Natural killer cell (primary cell): ENCODE measurements around the gene PARD3B. TPM values are rescaled to one million over a fixed set of nuclear protein-coding genes. Genes with fewer than 3 reads are reported as not detected.

ENCODE experiments used
- ATAC-seq, 3 donors: fragments of 150-1000 bp in 2 of 3; fragments of 200-7000 bp in 1 of 3; cut with Tn5 transposase; 1 replicate in 1 of 3; 2 replicates in 2 of 3; pipeline ENCODE4 v1.10.0; 2021; ENCODE audit warnings: mild to moderate bottlenecking in 2 of 3, moderate library complexity in 2 of 3
- DNase-seq, 2 donors: peaks; one replicate each; pipeline versions ENCODE4 v3.0.0 to v3.0.0-alpha.2; 2013 to 2021; ENCODE audit warnings: mixed read lengths in 1 of 2
- H3K27ac ChIP-seq: one replicate; pipeline ENCODE4 v1.5.1; 2013; ENCODE audit warnings: mild to moderate bottlenecking, low read length
- H3K27me3 ChIP-seq: one replicate; pipeline ENCODE4 v1.6.1; 2013; ENCODE audit warnings: low read length; ENCODE audit not compliant: control insufficient read depth, insufficient read depth
- H3K36me3 ChIP-seq: one replicate; pipeline ENCODE4 v1.6.1; 2013; ENCODE audit warnings: low read length; ENCODE audit not compliant: control insufficient read depth, insufficient read depth
- H3K4me1 ChIP-seq: one replicate; pipeline ENCODE4 v1.6.1; 2013; ENCODE audit warnings: low read length; ENCODE audit not compliant: control insufficient read depth, insufficient read depth
- H3K4me3 ChIP-seq: one replicate; pipeline ENCODE4 v1.5.1; 2013; ENCODE audit warnings: low read length
- H3K9me3 ChIP-seq: one replicate; pipeline ENCODE4 v1.6.1; 2013; ENCODE audit warnings: low read length; ENCODE audit not compliant: control insufficient read depth, insufficient read depth
- H3K27ac Mint-ChIP-seq, 2 donors: one replicate each; pipeline ENCODE4 v1.8.0; 2022; ENCODE audit warnings: mild to moderate bottlenecking in 2 of 2, mixed read lengths in 2 of 2, moderate library complexity in 1 of 2
- H3K27me3 Mint-ChIP-seq, 2 donors: one replicate each; pipeline ENCODE4 v1.8.0; 2022; ENCODE audit warnings: low read depth in 2 of 2, mixed read lengths in 2 of 2
- H3K36me3 Mint-ChIP-seq: one replicate; pipeline ENCODE4 v1.8.0; 2022; ENCODE audit warnings: mixed read lengths
- H3K4me1 Mint-ChIP-seq, 2 donors: one replicate each; pipeline ENCODE4 v1.8.0; 2022; ENCODE audit warnings: mixed read lengths in 2 of 2
- H3K4me3 Mint-ChIP-seq: one replicate; pipeline ENCODE4 v1.8.0; 2022; ENCODE audit warnings: mild to moderate bottlenecking, moderate library complexity, mixed read lengths
- H3K9me3 Mint-ChIP-seq, 2 donors: one replicate each; pipeline ENCODE4 v1.8.0; 2022; ENCODE audit warnings: mixed read lengths in 2 of 2
- CTCF ChIP-seq: fragments of 200-600 bp; IDR thresholded peaks from one replicate; pipeline ENCODE4 v1.8.0; 2022; ENCODE audit warnings: antibody characterized with exemption
- WGBS: methylation state at CpG from one replicate; pipeline ENCODE4 v1.1.7; 2013; ENCODE audit warnings: missing lambda C conversion rate; ENCODE audit not compliant: insufficient coverage; 5-methylcytosine and 5-hydroxymethylcytosine counted together
- intact Hi-C: fragments of 100-400 bp; cut with micrococcal nuclease; formaldehyde crosslinking; loops from one replicate; pipeline ENCODE4 v1.14.2; 2022
- total RNA-seq, 4 donors: library from RNA; stranded (reverse); fragments of 120-200 nt in 1 of 4; gene quantifications; one replicate each; pipeline versions ENCODE4 v1.2.3 to v1.2.4, GENCODE V29; 2013 to 2022

PARD3B gene
- total RNA-seq, 3 donors from 2014 or later (not counting 1 experiment from before 2014, with no cell fraction given): 0.13 to 0.45 TPM; not detected in 1

GRCh38 chr2:205367331-205367935 lies 822.2 kb downstream of the PARD3B start:
- WGBS: 100% methylated on average over 1 of the region's 2 CpGs
- intact Hi-C loops: no loop called here
- H3K4me1 Mint-ChIP-seq: no peaks in the 10 kb centered on the region
- ATAC-seq (no peak), DNase-seq (no peak)
- Histone ChIP-seq H3K27me3 (no peaks in the 10 kb centered on the region), H3K9me3 (no peaks in the 10 kb centered on the region), H3K27ac (no peak overlapping the region), H3K36me3 (no peaks in the 10 kb centered on the region), H3K4me1 (no peaks in the 10 kb centered on the region), H3K4me3 (no peak overlapping the region)
- H3K27me3 Mint-ChIP-seq: no peaks in the 10 kb centered on the region
- no peak overlapping the region for H3K27ac Mint-ChIP-seq
- no peaks in the 10 kb centered on the region for H3K36me3 Mint-ChIP-seq
- TF ChIP-seq CTCF: no peak
- no peaks in the 10 kb centered on the region for H3K9me3 Mint-ChIP-seq
- H3K4me3 Mint-ChIP-seq: no peak overlapping the region

- no peak overlapping the region for H3K27ac Mint-ChIP-seq
- ATAC-seq (no peak), DNase-seq (no peak)
- H3K36me3 Mint-ChIP-seq: no peaks in the 10 kb centered on the region
- intact Hi-C loops: no loop called here
- no peaks in the 10 kb centered on the region for H3K27me3 Mint-ChIP-seq
- Histone ChIP-seq H3K36me3 (no peaks in the 10 kb centered on the region), H3K4me3 (no peak overlapping the region), H3K27ac (no peak overlapping the region), H3K4me1 (no peaks in the 10 kb centered on the region), H3K9me3 (no peaks in the 10 kb centered on the region), H3K27me3 (no peaks in the 10 kb centered on the region)
- no peaks in the 10 kb centered on the region for H3K4me1 Mint-ChIP-seq
- H3K9me3 Mint-ChIP-seq: no peaks in the 10 kb centered on the region
- WGBS: 44% methylated on average over 1 of the region's 1 CpG
- no peak for TF ChIP-seq CTCF
- H3K4me3 Mint-ChIP-seq: no peak overlapping the region
Observed at GRCh38 chr2:205369813-205370212, 824.5 kb downstream of the PARD3B start.

- Mint-ChIP-seq H3K27me3 (no peaks in the 10 kb centered on the region), H3K27ac (no peak overlapping the region), H3K4me1 (no peaks in the 10 kb centered on the region), H3K4me3 (no peak overlapping the region), H3K36me3 (no peaks in the 10 kb centered on the region), H3K9me3 (peaks cover 0 to 3% of the 10 kb centered on the region in 2 donors)
- H3K4me3 ChIP-seq: no peak overlapping the region
- H3K27ac ChIP-seq: no peak overlapping the region
- ATAC-seq (no peak), DNase-seq (no peak)
- H3K9me3 ChIP-seq: no peaks in the 10 kb centered on the region
- 87% methylated on average over 2 of the region's 2 CpGs for WGBS
- no peaks in the 10 kb centered on the region for H3K36me3 ChIP-seq
- no peak for TF ChIP-seq CTCF
- H3K27me3 ChIP-seq: no peaks in the 10 kb centered on the region
- no peaks in the 10 kb centered on the region for H3K4me1 ChIP-seq
- intact Hi-C loops: no loop called here
Observed at GRCh38 chr2:205370726-205371125, 825.5 kb downstream of the PARD3B start.

GRCh38 chr2:205372141-205372540 lies 826.9 kb downstream of the PARD3B start:
- ATAC-seq: no peak
- Histone ChIP-seq H3K36me3 (no peaks in the 10 kb centered on the region), H3K4me3 (no peak overlapping the region), H3K9me3 (no peaks in the 10 kb centered on the region), H3K27ac (no peak overlapping the region), H3K4me1 (no peaks in the 10 kb centered on the region), H3K27me3 (no peaks in the 10 kb centered on the region)
- no peaks in the 10 kb centered on the region for H3K4me1 Mint-ChIP-seq
- no peaks in the 10 kb centered on the region for H3K36me3 Mint-ChIP-seq
- no peak for DNase-seq
- no peak for TF ChIP-seq CTCF
- intact Hi-C loops: no loop called here
- no peak overlapping the region for H3K4me3 Mint-ChIP-seq
- H3K9me3 Mint-ChIP-seq: peaks cover 0 to 3% of the 10 kb centered on the region in 2 donors
- H3K27ac Mint-ChIP-seq: no peak overlapping the region
- no peaks in the 10 kb centered on the region for H3K27me3 Mint-ChIP-seq
